Activated naive CD8-positive, alpha-beta T cell (primary cell): ENCODE measurements around the gene GLS.
A peak's percentile ranks its signal among the peaks of the same experiment; 100 is the strongest.

Source experiments
- H3K27ac Mint-ChIP-seq: one replicate; pipeline ENCODE4 v1.8.0; 2021; ENCODE audit warnings: mixed read lengths
- H3K27me3 Mint-ChIP-seq: one replicate; pipeline ENCODE4 v1.8.0; 2021; ENCODE audit warnings: mixed read lengths
- H3K36me3 Mint-ChIP-seq: one replicate; pipeline ENCODE4 v1.8.0; 2021; ENCODE audit warnings: mixed read lengths
- H3K4me1 Mint-ChIP-seq: one replicate; pipeline ENCODE4 v1.8.0; 2021; ENCODE audit warnings: low read depth, mixed read lengths
- H3K4me3 Mint-ChIP-seq: one replicate; pipeline ENCODE4 v1.8.0; 2021; ENCODE audit warnings: mild to moderate bottlenecking, mixed read lengths
- H3K9me3 Mint-ChIP-seq: one replicate; pipeline ENCODE4 v1.8.0; 2021; ENCODE audit warnings: low read depth, mixed read lengths

Gene GLS

DNA sequence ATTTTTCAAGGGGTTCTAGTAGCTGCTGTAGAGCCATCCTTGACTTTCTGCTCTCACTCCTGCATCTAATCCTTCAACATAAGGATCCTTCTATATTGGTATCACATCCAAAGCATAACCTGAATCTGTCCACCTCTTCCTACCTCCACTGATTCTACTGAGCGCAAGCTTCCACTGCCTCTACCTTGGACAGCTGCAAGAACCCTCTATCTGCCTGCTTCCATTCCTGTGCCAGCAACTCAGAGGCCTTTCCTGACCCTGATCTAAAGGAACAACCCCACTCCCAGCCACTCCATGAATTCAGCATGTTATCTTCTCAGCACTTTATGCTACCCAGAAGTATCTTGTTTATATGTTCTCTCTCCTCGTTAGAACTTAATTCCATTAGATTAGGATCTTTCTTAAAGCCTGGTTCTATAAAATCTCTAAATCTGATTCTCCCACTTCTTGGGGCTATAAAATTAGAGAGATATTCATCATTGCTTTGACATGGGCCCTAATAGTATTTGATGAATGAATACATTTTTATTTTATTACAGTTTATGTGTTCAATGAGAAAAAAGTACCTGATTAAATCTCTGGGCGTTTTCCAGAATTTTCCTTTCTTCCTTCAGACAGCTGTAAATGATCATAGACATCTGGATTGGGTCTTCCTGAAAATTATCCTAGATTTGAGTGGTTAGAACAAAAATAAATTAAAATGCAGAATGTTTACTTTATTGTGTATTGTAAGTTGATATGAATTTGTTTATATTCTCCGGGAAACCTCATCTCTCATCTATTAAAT lies 126.6 kb downstream of the GLS start:
- H3K4me1 Mint-ChIP-seq = peaks cover 81% of the 10 kb centered on the region
- H3K27me3 Mint-ChIP-seq = no peaks in the 10 kb centered on the region
- H3K36me3 Mint-ChIP-seq = peaks cover 57% of the 10 kb centered on the region
- H3K27ac Mint-ChIP-seq = peak overlapping the region; percentile 79
- H3K9me3 Mint-ChIP-seq = no peaks in the 10 kb centered on the region
- peak overlapping the region; percentile 75 for H3K4me3 Mint-ChIP-seq

DNA sequence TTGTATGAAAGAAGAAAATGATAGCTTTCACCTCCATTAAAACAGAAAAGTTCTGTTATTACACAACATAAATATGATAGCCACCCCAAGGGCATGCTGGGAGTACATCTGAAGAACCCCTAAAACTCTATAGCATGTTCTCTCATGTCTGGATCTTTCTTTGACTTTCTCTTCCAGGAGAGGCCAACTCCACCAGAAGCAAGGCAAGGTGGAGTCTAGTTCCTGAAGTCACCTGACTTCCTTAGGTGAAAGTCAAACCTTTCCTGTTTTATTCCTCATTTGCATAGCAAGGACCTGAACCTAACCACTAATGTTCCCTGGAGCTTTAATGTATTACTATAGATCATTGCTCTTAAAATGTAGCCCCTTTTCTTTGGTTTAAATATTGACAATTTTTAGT lies 127.7 kb downstream of the GLS start:
- Mint-ChIP-seq H3K4me3 (peak overlapping the region; percentile 75), H3K36me3 (peaks cover 52% of the 10 kb centered on the region), H3K27ac (peak overlapping the region; percentile 81), H3K9me3 (no peaks in the 10 kb centered on the region), H3K4me1 (peaks cover 71% of the 10 kb centered on the region), H3K27me3 (no peaks in the 10 kb centered on the region)

DNA sequence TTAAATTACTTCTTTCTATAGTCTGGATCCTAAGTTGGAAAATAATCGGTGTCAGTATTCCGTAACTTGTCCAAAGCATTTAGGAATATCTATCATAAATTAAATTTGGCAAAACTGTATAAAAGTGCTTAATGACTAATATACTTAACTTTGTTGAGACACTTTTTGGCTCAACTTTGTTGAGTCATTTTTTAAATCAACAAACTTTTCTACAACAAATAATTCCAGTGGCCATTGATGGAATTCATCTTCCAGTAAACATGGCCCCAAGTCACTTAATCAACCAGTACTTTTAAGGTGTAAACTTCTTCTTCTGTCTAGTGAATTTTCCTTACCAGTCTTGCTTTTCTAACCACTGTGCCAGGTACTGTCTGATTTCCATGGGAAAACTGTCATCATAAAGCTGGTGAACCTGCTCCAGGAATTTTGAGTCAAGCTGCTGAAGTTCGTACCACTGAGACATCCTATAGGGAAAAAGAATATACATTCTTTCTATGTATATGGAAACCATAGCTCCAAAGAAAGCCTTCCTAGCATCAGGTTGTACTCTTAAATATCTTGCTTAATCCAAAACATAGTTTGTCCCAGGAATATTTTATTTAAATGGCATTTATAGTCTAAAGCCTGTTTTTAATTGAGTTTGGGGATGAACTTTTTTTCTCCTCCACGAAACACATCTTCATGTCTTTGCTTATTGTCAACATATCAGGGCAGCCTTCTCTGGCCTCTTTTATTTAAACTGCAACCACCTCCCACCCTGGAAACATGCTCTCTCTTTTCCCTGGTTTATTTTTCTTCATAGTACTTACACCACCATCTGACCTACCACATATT lies 129.1 kb downstream of the GLS start:
- Mint-ChIP-seq H3K4me3 (peak overlapping the region; percentile 86), H3K27me3 (no peaks in the 10 kb centered on the region), H3K9me3 (no peaks in the 10 kb centered on the region), H3K36me3 (peaks cover 39% of the 10 kb centered on the region), H3K4me1 (peaks cover 59% of the 10 kb centered on the region), H3K27ac (peak overlapping the region; percentile 84)

DNA sequence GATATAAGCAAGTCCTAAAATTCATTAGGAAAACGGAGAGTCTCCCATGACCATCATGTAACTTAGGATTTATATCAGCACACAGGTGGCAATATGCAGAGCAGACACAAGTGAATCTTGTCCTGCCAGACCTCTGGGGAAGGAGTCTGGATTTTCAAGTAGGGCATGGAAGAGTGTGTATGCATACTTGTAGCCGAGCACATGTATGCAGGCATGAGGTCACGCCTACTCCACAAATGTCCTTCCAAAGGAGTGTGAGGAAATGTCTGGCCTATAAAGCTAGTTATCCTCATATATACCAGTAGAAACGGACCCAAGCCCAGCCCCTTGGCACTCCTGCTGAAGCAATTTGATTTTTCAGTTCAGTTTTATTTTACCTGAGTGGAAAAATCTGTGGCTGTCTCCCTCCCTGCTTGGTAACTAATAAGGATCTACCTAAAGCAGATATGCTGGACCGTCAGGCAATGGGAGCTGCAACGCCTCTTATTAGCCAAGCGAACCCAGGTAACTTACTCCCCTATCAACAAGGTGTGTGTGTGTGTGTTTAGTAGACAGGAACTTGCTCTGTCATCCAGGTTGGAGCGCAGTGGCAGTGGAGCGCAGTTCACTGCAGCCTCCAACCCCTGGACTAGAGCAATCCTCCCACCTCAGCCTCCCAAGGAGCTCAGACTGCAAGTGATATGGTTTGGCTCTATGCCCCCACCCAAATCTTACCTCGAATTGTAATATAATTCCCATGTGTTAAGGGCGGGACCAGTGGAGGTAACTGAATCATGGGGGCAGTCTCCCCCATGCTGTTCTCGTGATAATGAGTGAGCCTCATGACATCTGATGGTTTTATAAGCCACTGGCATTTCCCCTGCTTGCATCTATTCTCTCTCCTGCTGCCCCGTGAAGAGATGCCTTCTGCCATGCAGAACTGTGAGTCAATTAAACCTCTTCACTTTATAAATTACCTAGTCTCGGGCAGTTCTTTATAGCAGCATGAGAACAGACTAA lies 130.6 kb downstream of the GLS start:
- Mint-ChIP-seq H3K9me3 (peaks cover 4% of the 10 kb centered on the region), H3K4me3 (no peak overlapping the region), H3K27me3 (no peaks in the 10 kb centered on the region), H3K36me3 (peaks cover 37% of the 10 kb centered on the region), H3K27ac (no peak overlapping the region), H3K4me1 (peaks cover 50% of the 10 kb centered on the region)

DNA sequence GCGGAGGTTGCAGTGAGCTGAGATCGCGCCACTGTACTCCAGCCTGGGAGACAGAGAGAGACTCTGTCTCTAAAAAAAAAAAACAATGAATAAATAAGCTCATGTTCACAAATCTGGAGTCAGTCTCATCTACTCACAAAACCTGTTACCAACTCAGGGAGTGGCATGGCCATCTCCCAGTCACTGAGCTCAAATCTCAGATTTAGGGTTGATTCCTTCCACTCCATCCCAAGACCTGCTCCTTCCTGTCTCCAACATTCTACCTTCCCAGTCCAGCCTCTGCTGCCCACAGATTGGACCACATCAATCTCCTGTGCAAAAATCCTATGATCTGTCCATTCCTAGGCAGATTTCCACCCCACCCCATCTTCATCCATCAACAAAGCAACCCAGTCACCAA lies 131.7 kb downstream of the GLS start:
- Mint-ChIP-seq H3K27me3 (no peaks in the 10 kb centered on the region), H3K27ac (no peak overlapping the region), H3K4me1 (peaks cover 47% of the 10 kb centered on the region), H3K4me3 (no peak overlapping the region), H3K9me3 (peaks cover 9% of the 10 kb centered on the region), H3K36me3 (peaks cover 32% of the 10 kb centered on the region)

- Mint-ChIP-seq H3K9me3 (peaks cover 9% of the 10 kb centered on the region), H3K27me3 (no peaks in the 10 kb centered on the region), H3K4me3 (no peak overlapping the region), H3K27ac (no peak overlapping the region), H3K36me3 (peaks cover 29% of the 10 kb centered on the region), H3K4me1 (peaks cover 44% of the 10 kb centered on the region)
These were observed 132.4 kb downstream of the GLS start for GRCh38 chr2:191012845-191013681.

DNA sequence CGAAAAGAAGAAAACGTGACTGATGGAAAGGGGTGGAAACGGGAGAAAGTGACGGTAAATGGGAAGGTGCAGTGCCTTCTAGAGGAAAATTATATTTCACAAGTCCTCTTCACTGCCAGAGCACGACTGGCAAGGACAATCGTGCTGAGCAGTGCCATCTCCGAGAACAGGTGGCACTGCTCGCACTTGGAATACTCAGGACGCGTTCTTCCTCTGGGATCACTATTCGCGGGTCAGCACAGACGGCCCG lies 133.0 kb downstream of the GLS start:
- H3K9me3 Mint-ChIP-seq = peaks cover 9% of the 10 kb centered on the region
- peaks cover 44% of the 10 kb centered on the region for H3K4me1 Mint-ChIP-seq
- H3K27me3 Mint-ChIP-seq = no peaks in the 10 kb centered on the region
- H3K4me3 Mint-ChIP-seq = no peak overlapping the region
- no peak overlapping the region for H3K27ac Mint-ChIP-seq
- peaks cover 25% of the 10 kb centered on the region for H3K36me3 Mint-ChIP-seq

DNA sequence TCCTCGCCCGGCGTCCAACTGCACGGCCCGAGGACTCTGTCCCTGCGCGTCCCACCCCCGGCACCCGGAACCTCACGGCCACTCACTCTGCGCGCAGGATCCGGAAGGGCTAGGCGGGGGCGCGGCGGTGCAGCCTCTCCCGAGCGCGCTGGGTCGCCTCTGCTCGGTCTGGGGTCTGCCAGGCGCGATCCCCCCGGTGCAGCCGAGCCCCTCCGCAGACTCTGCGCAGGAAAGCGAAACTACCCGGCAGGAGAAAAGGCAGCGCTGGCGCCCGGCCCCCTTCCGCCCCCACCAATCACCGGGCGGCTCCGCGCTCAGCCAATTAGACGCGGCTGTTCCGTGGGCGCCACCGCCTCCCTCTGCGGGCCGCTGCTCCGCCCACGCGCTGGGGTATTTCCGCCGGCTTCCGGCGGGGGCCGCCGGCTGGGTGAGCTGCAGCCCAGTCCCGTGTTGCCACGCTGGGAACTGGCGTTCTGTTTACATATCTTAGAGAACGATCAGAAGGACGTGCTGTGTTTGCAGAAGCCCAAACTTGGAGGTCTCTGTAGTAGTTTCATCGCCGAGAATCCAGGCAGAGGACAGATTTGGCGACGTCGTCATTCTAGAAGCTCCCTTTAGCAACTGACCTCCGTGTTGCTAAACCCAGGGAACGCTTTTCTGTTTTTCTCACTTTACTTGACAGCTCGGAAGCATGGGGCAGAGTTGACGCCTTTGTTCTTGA lies 133.5 kb downstream of the GLS start, which contains the start of gene STAT1:
Gene STAT1 (minus strand): TSS at position 240 of the 721 bp plus-strand sequence. CDS start 4,168 bp downstream, outside the sequence.
- H3K36me3 Mint-ChIP-seq = peaks cover 23% of the 10 kb centered on the region
- no peak within 1 kb of the TSS for H3K27ac Mint-ChIP-seq
- H3K9me3 Mint-ChIP-seq = peaks cover 9% of the 10 kb centered on the region
- H3K4me1 Mint-ChIP-seq = peaks cover 45% of the 10 kb centered on the region
- H3K4me3 Mint-ChIP-seq = no peak within 1 kb of the TSS
- no peaks in the 10 kb centered on the region for H3K27me3 Mint-ChIP-seq

DNA sequence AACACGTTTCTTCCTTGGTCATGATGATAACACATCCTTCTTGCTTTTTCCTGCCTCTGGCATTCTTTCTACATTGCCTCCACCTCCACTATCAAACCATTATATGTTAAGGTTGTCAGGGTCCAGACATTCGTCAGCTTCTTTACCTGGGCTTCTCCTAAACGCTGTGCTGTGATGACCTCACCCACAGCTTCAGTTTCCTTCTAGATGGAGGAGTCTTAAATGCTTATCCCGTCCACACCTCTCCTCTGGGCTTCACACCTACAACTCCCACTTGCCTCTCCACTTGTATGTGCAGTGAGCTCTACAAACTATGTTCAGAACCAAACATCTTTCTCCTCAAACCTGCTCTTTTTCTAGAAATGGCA lies 134.0 kb downstream of the GLS start:
- no peak overlapping the region for H3K4me3 Mint-ChIP-seq
- no peaks in the 10 kb centered on the region for H3K27me3 Mint-ChIP-seq
- H3K27ac Mint-ChIP-seq = no peak overlapping the region
- H3K36me3 Mint-ChIP-seq = peaks cover 22% of the 10 kb centered on the region
- H3K9me3 Mint-ChIP-seq = peaks cover 9% of the 10 kb centered on the region
- peaks cover 45% of the 10 kb centered on the region for H3K4me1 Mint-ChIP-seq
